GM11168 (cell line): ENCODE results near the gene CHI3L2.

Experiments used
- in situ Hi-C: fragments of 300-500 bp; cut with MboI; formaldehyde crosslinking; loops from one replicate; pipeline ENCODE4 v1.12.0; 2022; ENCODE audit warnings: low sequenced_read_pairs; ENCODE audit not compliant: unreplicated experiment

Gene CHI3L2

GRCh38 chr1:111280267-111280666 lies 52.8 kb downstream of the CHI3L2 start:
- in situ Hi-C loops, result no loop called here

DNA sequence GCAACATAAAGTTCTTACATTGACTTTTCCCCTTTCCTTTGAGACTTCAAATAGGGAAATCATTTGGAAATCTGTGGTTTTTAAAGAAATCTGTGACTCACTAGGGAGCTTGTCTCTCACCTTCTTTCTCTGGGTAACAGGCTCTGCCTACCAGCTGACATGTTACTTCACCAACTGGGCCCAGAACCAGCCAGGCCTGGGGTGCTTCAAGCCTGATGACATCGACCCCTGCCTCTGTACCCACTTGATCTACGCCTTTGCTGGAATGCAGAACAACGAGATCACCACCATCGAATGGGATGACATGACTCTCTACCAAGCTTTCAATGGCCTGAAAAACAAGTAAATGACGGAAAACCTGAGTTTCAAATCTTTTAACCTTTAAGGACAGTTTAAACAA lies 53.9 kb downstream of the CHI3L2 start:
- in situ Hi-C loops, result no loop called here

- in situ Hi-C loops, result no loop called here
Measured at GRCh38 chr1:111283838-111284237, 56.3 kb downstream of the CHI3L2 start.

GRCh38 chr1:111285879-111286278 lies 58.4 kb downstream of the CHI3L2 start:
- in situ Hi-C loops, result no loop called here

DNA sequence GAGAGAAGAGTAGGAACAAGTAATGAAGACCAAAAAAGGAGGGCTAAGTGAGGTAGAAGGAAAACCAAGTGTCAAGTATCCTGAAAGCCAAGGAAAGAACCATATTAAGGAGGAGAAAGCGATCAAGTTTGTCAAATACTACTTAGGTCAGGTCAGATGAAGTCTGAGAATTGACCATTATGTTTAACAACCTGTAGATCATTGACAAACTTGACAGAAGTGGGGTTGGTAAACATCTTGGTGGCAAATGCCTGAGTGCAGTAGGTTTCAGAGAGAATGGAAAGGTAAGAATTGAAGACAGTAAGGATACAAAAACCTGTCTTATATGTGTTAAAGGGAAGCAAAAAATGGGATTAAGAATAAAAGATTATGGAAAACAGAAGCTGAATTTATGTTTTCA lies 59.4 kb downstream of the CHI3L2 start:
- in situ Hi-C loops, result no loop called here

DNA sequence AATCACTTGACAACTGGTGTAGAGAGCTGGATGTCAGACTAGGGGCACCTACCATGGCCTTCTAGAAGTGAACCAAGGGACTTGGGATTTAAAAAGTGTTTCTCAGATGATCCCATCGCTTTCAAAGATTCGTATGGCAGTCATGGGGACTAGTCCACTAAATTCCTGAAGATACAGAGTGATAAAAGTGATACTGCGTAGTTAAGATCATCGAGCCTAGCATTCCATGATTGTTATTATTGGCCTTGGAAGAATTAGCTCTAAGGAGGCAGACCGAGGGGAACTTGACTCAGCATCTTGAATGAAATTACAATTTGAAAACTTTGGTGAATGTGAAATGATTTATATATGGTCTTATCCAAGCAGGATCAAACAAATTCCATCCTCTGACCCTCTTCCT lies 61.9 kb downstream of the CHI3L2 start:
- in situ Hi-C loops, result no loop called here

GRCh38 chr1:111290104-111290503 lies 62.6 kb downstream of the CHI3L2 start:
- in situ Hi-C loops, result no loop called here

DNA sequence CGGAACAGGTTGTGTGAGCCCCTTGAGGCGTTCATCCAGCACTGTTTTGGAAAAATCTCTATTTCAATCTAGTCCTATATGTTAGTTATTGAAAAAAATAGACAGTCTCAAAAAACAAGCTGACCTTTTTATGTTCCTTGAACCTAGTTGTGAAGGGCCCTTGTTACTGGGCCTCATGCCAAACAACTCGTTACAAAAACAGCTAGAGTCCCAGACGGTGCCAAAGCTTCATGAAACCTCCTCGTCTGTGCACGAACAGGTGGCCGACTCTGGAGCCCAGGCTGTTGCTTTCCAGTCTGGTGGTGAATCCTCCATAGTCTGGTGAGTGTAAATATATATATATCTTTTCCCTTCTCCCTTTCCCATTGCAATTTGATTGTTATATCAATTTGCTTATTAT lies 63.1 kb downstream of the CHI3L2 start, which contains the start of gene CHIA:
Gene CHIA, plus strand, starts transcription at position 222 of the 400 bp plus-strand sequence. CDS start 19,617 bp downstream, outside the sequence.
- in situ Hi-C loops, result no loop called here
